ENCODE measurements around the gene ANP32E.

DNA sequence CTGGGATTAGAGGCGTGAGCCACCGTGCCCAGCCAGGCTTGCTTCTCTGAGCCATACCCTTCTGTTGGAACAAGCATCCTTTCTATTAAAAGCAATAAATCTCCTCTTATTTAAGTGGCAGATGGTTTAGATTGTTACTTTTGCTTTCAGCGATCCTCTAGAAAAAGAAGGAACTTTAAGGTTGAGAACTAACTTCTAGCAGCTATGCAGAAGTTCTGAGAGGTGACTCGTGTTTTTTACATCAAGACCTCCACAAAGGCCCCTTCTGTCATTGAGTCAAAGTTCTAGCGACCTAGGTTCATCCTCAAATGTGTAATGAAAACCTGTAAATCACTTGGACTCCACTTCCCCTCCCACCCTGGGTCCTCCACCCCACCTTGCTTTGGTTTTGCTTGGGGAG is 55.4 kb downstream of the ANP32E start:
- no peak for TF ChIP-seq POLR2AphosphoS5 (IDR thresholded peaks at IDR 0.05)
- TF ChIP-seq, protein P1, sequence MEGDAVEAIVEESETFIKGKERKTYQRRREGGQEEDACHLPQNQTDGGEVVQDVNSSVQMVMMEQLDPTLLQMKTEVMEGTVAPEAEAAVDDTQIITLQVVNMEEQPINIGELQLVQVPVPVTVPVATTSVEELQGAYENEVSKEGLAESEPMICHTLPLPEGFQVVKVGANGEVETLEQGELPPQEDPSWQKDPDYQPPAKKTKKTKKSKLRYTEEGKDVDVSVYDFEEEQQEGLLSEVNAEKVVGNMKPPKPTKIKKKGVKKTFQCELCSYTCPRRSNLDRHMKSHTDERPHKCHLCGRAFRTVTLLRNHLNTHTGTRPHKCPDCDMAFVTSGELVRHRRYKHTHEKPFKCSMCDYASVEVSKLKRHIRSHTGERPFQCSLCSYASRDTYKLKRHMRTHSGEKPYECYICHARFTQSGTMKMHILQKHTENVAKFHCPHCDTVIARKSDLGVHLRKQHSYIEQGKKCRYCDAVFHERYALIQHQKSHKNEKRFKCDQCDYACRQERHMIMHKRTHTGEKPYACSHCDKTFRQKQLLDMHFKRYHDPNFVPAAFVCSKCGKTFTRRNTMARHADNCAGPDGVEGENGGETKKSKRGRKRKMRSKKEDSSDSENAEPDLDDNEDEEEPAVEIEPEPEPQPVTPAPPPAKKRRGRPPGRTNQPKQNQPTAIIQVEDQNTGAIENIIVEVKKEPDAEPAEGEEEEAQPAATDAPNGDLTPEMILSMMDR (IDR thresholded peaks at IDR 0.05), result no peak
